HuH-7.5 (cell line): ENCODE measurements around the gene AKAP11.

Experiments used
- DNase-seq: peaks from one replicate; pipeline ENCODE4 v3.0.0; 2011; ENCODE audit warnings: low spot score

Gene AKAP11

DNA sequence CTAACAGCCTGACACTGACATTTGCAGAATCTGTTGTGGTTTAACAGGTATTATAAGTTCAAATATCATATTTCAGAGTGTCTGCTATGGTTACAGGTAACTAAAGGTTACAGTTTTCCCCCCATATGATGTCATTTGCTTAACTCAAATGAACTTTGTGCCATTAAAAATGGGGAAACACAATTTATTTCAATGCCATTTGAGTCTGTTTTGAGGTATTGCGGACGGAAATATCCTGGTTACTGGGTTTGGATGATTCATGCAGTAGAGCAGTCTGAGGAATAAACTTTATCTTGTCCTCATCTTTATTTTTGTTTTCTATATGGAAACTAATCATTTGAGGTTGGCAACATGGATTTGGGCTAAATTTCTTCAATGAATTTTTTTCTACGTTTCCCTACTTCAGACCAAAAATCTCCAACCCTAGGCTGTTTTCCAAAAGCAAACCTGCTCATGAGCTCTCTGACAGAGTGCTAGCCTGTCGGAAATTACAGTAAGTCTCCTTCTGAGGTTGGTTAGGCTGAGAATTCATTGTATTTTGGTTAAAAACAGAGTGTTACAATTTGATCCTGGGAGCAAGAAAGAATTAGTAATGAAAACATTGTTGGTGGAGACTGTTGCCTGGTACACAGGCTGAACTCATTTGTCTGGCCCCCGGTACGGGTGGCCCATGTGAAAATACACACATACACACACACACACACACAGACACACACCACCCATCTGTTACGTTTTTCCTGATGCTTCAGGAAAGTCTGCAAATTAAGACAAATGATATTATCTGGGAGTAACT lies 66.1 kb downstream of the AKAP11 start:
- DNase-seq: no peak

DNA sequence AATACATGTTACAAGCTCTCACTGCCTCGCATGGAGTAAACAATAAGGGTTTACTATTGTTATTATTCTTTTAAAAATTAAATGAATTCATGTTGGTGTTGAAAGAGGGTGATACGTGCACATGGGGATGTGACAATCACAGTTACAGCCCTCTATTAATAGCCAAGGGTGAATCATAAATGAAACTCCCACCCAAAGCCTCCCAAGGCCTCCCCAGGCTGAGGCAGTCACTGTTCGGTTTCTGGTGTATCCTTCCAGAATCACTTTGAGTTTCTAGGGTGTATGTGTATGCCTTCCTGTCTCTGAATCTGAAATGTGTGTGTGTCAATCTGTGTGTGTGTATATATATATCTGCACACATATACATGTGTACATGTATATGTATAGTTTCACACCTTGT lies 73.4 kb downstream of the AKAP11 start:
- DNase-seq: no peak

DNA sequence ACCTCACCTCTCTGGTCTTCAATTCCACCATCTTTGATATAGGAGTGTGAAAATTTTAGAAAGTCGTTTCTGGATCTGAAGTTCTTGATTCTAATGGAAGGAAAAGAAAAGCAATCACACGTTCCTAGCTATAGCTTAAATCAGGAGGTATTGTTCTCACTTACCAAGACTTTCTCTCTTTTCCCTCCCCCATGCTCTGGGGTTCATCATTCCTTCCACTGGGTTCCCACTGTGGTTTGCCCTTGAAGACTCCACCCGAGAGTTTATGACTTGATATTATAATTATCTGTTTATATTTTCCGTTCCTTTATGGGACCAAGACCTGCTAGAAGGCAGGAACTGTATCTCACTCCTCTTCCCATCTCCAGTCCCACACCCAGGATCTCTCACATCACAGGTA lies 76.6 kb downstream of the AKAP11 start:
- no peak for DNase-seq

DNA sequence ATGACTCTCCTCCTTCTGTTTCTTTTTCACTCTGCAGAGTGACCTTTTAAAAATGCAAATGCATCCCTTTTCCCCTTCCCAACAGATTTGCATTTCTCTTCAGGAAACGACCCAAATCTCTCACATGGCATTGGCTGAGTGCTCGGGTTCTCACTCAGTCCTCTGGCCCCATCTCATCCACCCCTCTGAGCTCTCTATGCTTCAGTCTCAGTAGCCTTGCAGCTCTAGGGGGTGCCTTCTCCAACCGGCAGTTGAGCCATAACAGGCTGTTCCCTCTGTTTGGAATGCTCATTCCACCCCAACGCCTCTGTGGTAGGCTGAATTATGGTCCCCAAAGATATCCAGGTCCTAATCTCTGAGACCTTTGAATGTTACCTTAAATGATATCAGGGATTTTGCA lies 78.2 kb downstream of the AKAP11 start:
- DNase-seq: no peak

DNA sequence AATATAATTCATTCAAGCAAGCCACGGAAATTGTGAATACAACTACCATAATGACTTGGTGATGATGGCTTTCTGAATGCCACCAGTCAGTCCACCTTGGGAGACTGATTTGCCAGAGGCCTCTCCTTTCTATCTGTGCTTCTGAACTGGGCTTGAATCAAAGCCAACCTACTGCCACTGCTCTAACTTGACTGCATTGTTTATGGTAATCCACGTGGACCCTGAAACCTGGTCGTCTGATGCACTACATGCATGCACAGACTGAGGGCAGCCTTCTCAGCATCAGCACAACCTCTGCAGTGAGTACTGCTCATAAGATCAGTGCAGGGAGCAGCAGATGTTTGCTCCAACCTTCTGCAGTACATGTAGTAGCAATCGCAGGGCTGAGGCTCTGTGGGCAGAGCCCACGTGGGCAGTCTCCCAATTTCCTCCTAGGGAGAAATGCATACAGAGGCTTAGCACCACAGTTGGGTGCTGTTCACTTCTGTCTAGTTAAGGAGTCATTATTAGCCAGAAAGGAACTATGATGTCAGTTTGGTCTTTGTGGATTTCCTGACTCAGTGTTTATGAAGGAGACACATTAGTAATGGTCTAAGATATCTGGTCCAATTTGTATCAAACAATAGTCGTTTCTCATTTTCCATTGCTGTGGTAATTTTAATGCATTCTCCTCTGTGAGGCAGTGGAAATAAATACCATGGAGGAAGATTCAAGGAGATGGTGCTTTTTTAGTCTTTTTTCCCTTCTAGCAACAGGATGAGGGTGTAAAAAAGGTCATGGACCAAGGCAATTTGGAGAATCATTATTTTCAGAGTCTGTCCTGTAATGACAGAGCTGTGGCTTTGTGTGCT lies 82.5 kb downstream of the AKAP11 start:
- no peak for DNase-seq

DNA sequence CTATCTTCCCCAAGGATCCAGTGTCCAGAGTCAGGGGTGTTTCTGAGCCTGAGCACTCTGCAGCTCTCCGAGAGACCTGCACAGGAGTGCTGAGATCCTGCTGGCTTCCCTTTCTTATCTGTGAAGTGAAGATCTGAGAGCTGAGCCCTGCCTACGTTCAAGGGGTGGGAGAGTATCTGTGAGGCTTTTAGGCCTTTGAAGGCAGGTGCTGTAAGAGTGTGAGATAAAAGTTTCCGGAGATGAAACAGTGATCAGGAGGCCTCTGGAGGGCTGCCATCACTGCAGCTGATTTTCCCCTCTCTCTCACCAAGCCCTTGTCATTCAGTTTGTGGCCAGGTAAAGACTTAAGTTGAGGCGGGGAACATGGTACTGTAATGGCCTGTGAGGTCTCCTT lies 83.1 kb downstream of the AKAP11 start:
- no peak for DNase-seq

DNA sequence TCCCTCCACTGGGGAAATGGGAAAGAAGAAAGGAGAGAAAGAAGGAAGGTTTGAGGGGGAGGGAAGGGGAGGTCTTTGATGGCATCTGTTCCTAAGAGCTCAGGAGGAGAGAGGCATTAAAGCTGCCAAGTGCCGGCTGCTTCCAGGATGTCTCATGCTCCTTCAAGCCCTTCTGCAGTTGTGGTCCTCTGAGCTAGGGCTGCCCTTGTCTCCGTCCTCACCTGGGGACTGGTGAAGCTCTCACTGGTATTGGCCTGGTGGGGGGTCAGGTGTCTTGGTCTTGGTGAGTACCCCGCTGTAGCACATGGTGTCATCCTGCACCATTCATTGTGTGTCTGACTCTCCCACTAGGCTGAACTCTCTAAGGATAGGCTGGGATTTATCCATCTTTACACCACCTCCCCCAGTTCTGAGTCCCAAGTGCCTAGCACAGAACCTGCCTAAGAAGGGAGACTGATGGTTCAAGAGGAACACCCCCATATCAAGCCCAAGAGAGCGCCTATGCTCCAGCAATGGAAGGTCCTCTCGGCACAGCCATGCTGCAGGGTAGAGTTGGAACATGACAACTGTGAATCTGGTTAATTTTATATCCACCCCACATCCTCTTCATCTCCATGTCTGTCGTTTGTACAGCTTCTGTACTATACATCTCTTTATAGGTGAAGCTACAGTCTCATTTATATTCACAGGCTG lies 83.7 kb downstream of the AKAP11 start:
- DNase-seq: no peak

DNA sequence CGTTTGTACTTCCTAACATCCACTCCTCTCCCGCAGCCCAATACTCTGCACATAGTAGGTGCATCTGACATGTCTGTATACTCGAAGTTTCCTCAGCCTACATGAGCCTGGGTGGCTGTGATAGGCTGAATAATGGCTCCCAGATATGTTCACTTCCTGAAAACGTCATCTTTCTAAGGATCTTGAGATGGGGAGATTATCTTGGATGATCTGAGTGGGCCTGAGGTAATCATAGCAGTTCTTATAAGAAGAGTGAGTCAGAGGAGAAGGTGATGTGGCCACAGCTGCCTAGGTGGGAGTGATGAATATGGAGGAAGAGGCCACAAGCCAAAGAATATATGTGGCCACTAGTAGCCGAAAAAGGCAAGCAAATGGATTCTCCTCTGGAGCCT lies 84.2 kb downstream of the AKAP11 start:
- no peak for DNase-seq

DNA sequence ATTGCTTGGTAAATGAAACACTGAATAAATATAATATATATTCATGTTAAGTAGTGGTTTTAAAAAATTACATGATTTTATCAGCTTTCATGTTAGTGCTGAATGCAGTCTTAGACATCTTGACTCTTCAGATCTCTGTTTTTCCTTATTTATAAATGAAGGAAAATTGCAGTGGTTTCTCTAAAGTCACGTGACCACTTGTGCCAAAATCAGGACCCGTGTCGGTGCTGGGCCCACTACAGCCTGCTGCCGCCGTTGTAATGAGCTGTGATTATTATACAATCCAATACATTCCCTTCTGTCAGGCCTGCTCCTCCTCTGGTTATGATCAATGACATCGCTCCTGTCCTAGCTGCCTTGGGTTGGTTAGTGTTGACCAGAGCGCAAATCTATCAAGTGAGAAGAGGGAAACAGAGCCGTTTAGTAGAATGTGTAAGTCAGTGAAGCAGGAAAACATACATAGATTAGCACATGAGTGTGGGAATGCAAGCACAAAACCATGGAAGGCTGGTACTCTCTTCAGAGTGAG lies 88.2 kb downstream of the AKAP11 start:
- no peak for DNase-seq

DNA sequence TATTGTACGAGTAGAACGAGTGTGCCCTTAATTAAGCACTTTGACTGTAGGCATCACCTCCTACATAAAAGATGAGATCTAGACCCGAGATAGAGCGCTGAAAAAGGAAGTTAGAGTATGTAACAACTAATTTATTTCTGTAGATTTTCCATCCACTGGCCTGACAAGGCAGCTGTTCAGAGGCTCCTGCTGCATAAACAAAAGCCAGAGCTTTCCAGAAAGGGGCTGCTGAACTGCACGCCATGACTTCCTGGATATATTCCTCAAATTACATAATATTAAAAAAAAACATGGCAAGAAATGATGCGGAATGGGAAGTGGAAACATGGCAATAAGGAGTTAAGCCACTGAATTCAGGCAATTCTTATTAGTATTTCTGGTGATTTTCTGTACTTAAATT lies 89.7 kb downstream of the AKAP11 start:
- DNase-seq: no peak

DNA sequence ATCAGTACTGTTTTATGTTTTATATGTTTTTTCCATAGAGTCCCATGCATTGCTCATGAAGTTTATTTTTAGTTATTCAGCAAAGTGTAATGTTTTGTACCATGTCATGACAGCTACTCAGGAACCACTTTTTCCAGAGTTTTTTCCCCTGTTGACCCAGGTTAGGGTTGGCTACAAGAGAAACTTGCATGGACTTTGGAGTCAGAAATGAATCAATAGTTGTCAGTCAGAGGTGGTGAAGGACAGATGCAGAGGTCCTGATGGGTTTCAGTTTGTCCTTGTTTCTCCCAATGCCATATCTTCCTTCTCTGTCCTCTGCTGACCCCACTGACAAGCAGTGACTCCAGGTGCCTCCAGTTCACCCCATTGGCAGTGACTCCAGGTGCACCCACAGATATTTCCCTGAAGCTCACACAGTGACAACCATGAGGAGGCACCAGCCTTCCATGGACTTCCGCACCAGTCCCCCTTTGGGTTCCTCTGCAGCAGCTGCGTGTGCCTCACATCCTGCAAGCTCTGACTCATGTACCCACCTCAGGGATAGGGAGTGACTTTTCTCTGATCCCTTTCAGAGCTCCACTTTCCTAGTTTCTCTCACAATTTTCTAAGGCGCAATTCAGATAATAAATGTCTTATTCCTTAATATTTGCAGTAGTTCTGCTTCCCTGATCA lies 92.1 kb downstream of the AKAP11 start:
- no peak for DNase-seq

DNA sequence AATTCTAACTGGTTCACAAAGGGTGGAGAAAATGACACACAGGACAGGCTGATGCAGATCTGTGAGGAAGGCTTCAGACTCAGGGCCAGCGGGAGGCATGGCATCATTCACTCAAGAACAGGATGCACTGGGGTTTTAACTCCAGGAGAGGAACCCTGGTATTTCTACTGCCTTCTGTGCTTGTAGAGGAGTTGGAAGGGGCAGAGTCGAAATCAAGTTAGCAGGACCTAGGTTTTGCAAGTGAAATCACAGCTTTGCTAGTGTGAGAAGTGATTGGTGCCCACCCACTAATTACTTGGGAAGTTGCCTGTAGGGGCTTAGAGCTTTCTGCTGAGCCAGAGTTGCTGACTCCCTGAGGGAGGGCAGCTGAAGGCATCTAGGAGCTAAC lies 92.7 kb downstream of the AKAP11 start:
- DNase-seq: no peak

DNA sequence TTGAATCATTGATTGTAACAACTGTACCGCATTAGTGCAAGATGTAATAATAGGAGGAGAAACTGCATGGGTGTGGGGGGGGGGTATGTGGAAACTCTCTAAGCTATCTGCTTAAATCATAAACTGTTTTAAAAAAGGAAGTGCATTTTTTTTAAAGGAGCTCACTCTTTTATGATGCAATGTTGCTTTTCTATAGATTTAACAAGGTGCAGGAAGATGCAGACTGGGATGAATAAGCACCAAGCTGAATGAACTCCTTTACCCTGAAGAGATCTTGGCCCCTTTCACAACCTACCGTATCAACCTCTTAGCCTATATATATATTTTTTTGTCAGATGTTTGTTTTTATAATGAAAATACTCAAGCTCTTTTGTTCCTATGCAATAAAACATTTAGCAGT lies 95.9 kb downstream of the AKAP11 start:
- DNase-seq: no peak

DNA sequence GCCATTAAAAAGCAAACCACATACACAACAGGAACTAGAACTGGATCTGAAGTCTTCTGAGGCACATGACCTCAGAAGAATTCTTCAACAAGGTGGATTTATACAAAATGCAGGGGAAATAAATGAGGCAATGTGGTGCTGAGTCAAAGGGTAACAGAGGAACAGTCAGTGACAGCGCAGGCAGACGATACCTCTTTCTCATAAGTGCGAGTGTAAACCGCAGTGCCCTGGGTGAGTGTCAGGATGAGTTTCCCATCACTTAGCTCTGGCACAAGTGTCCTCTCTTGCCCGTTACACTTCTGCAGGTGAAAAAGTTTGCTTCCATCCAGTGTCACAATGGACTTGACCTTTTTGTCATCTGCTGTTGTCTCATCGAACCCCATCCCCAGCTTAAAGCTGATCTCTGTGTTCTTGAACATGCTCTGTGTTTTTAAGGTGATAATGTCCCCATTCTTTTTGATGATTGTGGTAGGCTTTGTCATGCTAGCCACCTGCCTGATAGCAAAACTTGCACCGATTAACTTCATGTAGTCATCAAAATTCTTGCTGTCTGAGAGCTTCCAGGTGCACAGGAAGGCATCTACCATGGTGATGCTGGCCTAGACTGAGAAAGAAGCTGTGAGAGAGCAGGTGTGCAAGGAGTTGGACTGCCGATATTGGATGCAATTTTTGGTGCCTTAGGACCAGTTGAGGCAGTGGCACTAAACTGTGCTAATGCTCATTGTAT lies 97.3 kb downstream of the AKAP11 start:
- no peak for DNase-seq

DNA sequence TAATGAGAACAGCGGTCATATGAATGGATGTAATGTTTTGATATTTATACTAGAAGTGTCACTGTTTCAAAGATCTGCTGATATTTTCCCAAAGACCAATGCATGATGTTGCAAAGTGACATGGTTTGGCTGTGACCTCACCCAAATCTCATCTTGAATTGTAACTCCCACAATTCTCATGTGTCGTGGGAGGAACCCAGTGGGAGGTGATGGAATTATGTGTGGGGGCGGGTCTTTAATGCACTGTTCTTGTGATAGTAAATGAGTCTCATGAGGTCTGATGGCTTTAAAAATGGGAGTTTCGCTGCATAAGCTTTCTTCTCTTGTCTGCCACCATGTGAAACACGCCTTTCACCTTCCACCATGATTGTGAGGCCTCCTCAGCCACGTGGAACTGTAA lies 98.3 kb downstream of the AKAP11 start:
- no peak for DNase-seq
